ENCODE measurements around the gene GLMP.

DNA sequence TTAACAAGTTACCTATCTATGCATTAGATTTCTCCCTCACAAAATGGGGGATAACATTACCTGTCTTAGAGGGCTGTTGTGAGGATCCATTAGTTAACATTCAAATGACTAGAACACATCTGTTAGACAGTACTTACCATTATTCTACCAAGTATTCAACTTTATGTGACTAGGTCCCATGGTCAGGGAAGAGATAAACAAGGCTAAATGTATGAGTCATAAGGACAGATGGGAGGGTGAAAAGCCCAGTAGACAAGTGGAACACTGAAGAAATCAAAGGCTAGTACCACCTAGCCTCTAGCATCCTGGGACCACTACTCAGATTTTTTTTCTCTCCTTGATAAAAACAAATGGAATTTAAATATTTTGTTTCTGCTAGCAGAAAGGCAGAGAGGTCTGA, 12.6 kb upstream of the GLMP start:
- TF ChIP-seq CTCF (IDR thresholded peaks at IDR 0.05) (no peak), SIN3A (IDR thresholded peaks at IDR 0.05; ENCODE audit: borderline replicate concordance, insufficient read depth, low read depth, low read length) (no peak)
